Retinal pigment epithelial cell (primary cell): Measurements from ENCODE around the gene ARIH2.
A peak's percentile ranks its signal among the peaks of the same experiment; 100 is the strongest.

Experiments used
- DNase-seq: peaks from one replicate; pipeline ENCODE4 v3.0.0-alpha.2; 2010; ENCODE audit warnings: low read depth
- H3K4me3 ChIP-seq: 2 replicates; pipeline ENCODE4 v1.5.1; 2011; ENCODE audit warnings: mild to moderate bottlenecking, low read length, control low read depth, moderate library complexity
- CTCF ChIP-seq: conservative IDR thresholded peaks from 2 replicates; pipeline ENCODE4 v1.5.1; 2011; ENCODE audit warnings: low read depth, low read length, control low read depth, inconsistent platforms

ARIH2 gene

GRCh38 chr3:48984663-48985062, 66.0 kb downstream of the ARIH2 start:
- no peak for TF ChIP-seq CTCF
- DNase-seq: no peak

DNA sequence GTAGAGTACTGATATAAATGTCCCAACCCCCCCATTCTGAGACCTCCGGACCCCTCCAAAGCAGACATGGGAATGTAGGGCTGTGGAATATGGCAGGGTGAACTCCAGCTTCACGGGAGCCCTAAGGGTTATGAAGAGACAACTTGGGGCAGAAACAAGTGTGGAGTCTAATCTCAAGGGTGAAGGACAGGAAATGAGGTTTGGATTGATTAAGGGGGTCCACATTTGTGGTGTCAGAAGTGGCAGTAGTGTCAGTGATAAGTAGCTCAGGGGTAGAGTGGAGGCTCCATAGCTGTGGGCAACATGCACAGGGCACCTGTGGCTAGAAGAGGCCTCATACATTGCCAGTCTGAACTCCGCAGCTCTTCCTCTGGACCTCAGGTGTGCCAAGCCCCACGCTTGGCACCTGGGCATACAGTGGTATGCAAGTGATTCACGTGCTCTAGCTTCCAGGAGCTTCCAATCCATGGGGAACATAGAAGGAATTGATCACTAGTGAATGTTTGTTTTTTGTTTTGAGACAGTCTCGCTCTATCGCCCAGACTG, 67.3 kb downstream of the ARIH2 start:
- no peak for TF ChIP-seq CTCF
- no peak overlapping the region for H3K4me3 ChIP-seq
- DNase-seq: no peak

More at GRCh38 chr3:48984663-48985062, 66.0 kb downstream of the ARIH2 start:
- no peak overlapping the region for H3K4me3 ChIP-seq

DNA sequence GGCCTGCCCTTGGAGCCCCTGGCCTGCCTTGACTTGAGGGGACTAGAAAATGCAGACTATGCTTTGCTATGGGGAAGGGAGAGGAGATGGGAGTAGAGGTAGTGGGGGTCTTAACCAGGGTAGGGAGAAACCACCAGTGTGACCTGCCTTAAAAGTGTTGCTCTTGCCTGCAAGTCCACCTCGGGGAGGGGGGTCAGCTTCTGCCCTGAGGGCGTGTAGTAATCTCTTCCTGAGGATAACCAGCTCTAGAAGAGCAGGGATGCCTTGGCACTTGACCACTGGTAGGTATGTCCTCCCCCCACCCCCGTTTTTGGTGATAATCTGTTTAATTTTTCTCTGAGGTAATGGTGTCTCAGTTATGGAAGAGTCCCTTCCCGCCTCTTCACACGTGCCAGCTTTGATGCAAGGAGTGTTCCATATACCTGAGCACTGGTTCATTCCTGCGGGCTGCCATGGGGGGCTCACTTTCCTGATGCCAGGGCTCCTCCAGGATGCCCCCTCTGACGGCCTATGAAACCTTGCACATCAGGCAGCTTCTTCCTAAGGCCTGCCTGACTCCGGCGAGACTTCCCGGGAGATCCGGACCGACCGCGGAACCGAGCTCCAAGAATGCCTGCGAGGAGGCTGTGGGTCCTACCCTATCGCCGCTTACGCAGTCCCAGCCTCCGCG, 70.6 kb downstream of the ARIH2 start:
- DNase-seq: no peak
- TF ChIP-seq CTCF: no peak
- peak overlapping the region; percentile 77 for H3K4me3 ChIP-seq

DNA sequence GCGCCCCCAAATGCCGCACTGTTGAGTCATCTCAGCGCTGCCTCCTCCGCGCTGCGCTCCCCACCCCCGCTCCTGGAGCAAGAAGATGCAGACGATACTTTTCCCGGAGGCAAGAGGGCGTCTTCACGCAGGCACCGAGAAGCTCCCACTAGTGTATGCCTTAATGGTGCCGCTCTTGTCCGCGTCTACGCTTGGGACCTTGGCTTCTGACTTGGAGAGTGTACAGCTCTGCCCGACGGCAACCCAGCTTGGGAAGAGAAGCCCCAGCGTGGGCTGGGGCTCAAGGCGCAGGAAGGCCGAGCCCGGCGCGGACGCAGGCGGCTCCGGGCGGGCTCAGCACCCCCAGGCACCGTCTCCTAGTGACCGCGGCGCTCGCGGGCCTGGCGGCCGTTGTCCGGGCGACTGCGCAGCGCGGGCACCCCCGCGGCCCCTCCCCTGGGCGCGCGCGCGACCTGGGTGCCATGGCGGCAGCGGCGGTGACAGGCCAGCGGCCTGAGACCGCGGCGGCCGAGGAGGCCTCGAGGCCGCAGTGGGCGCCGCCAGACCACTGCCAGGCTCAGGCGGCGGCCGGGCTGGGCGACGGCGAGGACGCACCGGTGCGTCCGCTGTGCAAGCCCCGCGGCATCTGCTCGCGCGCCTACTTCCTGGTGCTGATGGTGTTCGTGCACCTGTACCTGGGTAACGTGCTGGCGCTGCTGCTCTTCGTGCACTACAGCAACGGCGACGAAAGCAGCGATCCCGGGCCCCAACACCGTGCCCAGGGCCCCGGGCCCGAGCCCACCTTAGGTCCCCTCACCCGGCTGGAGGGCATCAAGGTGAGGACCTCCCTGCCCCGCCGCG, 71.4 kb downstream of the ARIH2 start, which contains the start of gene P4HTM:
Gene P4HTM, plus strand, starts transcription at position 446 of the 840 bp plus-strand sequence. Its CDS starts 16 bp downstream, at position 462.
- H3K4me3 ChIP-seq: peak within 1 kb of the TSS; percentile 77
- TF ChIP-seq CTCF: peak; percentile 41
- DNase-seq: peak; percentile 84

DNA sequence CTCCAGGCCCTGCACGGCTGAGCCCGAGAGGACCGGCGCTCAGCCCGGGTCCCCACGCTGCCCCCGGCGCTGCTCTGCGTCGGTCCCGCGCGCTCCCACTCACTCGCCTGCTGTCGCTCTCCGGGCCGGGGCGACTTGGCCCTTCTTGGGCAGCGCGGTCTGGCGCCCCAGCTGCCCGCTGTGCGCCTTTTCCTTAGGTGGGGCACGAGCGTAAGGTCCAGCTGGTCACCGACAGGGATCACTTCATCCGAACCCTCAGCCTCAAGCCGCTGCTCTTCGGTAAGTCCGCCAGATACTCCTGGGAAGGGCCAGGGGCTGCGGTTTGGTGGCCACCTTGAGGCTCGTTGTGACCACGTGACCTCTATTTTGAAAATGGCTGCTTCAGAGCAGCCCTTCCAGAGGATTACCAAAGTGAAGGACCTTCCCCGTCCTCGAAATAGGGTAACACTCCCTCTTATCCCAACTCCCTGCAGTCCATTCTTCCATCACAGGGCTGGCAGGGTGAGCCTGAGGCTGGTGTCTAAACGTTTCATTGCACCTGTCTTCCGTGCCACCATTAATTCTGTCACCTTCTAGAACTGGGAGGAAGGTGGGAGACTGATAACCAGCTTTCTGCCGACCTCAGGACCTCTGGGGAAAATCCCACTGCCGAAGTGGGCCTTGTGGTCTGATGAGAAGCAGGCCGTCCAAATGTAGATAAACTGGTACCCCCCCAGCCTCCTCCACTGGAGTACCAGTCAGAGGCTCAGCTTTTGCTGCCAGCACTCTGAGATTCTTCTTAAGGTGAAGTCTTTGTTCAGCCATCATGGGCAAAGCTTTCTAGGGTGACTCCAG, 72.2 kb downstream of the ARIH2 start:
- no peak for TF ChIP-seq CTCF
- peak overlapping the region; percentile 77 for H3K4me3 ChIP-seq
- no peak for DNase-seq

GRCh38 chr3:48991851-48992545, 73.4 kb downstream of the ARIH2 start:
- no peak for DNase-seq
- no peak for TF ChIP-seq CTCF
- peak overlapping the region; percentile 77 for H3K4me3 ChIP-seq
